Testis (tissue), 3 donors: ENCODE results near the gene PSMC3IP. TPM values are rescaled to one million over a fixed set of nuclear protein-coding genes. Genes with fewer than 3 reads are reported as not detected.

Experiments used
- DNase-seq: peaks from one replicate; pipeline ENCODE4 v3.0.0-alpha.2; 2019
- H3K27ac ChIP-seq, 2 donors: fragments of 200-600 bp; sonication (generic); one replicate each; pipeline ENCODE4 v1.5.1; 2019
- H3K27me3 ChIP-seq: fragments of 200-600 bp; sonication (generic); one replicate; pipeline ENCODE4 v1.5.1; 2019
- H3K36me3 ChIP-seq: fragments of 200-600 bp; sonication (generic); one replicate; pipeline ENCODE4 v1.5.1; 2017; ENCODE audit warnings: low read depth; ENCODE audit errors: missing control alignments
- H3K4me1 ChIP-seq: fragments of 200-600 bp; sonication (generic); one replicate; pipeline ENCODE4 v1.5.1; 2019
- H3K4me3 ChIP-seq, 2 donors: fragments of 200-600 bp; sonication (generic); one replicate each; pipeline ENCODE4 v1.5.1; 2017 to 2019
- H3K9me3 ChIP-seq: fragments of 200-600 bp; sonication (generic); one replicate; pipeline ENCODE4 v1.5.1; 2017
- POLR2A ChIP-seq: fragments of 450-650 bp; IDR thresholded peaks from one replicate; pipeline ENCODE4 v1.6.1; 2017; ENCODE audit warnings: antibody characterized with exemption, mild to moderate bottlenecking, moderate library complexity
- WGBS, 2 donors: methylation state at CpG; one replicate each; pipeline ENCODE4 v1.1.5; 2018; 5-methylcytosine and 5-hydroxymethylcytosine counted together
- intact Hi-C: fragments of 100-400 bp; cut with DNase I; formaldehyde crosslinking; loops from one replicate; pipeline ENCODE4 v1.15.1; 2023; ENCODE audit warnings: low total_unique reads
- polyA plus RNA-seq: library from polyadenylated mRNA; stranded (reverse); fragments of 350-450 nt; fragmentation: Illumina TruSeq; extraction: RNeasy Lipid Tissue Mini Kit (QIAGEN cat#74804); gene quantifications from one replicate; pipeline ENCODE4 v1.2.3, GENCODE V29; 2014; ENCODE audit warnings: low read depth, low replicate concordance; ENCODE audit not compliant: insufficient read depth
- total RNA-seq, 2 donors: library from RNA; depleted of rRNA; stranded (reverse); fragments of >200 nt; gene quantifications; one replicate each; pipeline ENCODE4 v1.2.3, GENCODE V29; 2016
- TF ChIP-seq, protein P1 (sequence below), 3 experiments: fragments of 450-650 bp in 2 of 3; fragments of 200-600 bp in 1 of 3; sonication (generic) in 1 of 3; IDR thresholded peaks; one replicate each; pipeline ENCODE4 v1.5.1; 2016 to 2019; ENCODE audit warnings: antibody characterized with exemption in 3 of 3, mild to moderate bottlenecking in 2 of 3, moderate library complexity in 1 of 3

PSMC3IP gene
- total and polyA plus RNA-seq, 3 donors from 2014 or later, result 17.2 to 45.3 (median 27.2) TPM

- intact Hi-C loops, result no loop called here
- TF ChIP-seq, protein P1, sequence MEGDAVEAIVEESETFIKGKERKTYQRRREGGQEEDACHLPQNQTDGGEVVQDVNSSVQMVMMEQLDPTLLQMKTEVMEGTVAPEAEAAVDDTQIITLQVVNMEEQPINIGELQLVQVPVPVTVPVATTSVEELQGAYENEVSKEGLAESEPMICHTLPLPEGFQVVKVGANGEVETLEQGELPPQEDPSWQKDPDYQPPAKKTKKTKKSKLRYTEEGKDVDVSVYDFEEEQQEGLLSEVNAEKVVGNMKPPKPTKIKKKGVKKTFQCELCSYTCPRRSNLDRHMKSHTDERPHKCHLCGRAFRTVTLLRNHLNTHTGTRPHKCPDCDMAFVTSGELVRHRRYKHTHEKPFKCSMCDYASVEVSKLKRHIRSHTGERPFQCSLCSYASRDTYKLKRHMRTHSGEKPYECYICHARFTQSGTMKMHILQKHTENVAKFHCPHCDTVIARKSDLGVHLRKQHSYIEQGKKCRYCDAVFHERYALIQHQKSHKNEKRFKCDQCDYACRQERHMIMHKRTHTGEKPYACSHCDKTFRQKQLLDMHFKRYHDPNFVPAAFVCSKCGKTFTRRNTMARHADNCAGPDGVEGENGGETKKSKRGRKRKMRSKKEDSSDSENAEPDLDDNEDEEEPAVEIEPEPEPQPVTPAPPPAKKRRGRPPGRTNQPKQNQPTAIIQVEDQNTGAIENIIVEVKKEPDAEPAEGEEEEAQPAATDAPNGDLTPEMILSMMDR (IDR thresholded peaks at IDR 0.05), result no peak
- TF ChIP-seq POLR2A, result no peak
- no peaks in the 10 kb centered on the region for H3K36me3 ChIP-seq
- H3K4me1 ChIP-seq, result peaks cover 22% of the 10 kb centered on the region
- H3K27me3 ChIP-seq, result no peaks in the 10 kb centered on the region
- 71 to 72% methylated on average over 2 of the region's 2 CpGs for WGBS, 2 donors
- H3K4me3 ChIP-seq, result no peak overlapping the region
- H3K9me3 ChIP-seq, result no peaks in the 10 kb centered on the region
- H3K27ac ChIP-seq, result peak overlapping the region in 1 of 2 donors; percentile 85
- no peak for DNase-seq
Observed at GRCh38 chr17:42530952-42531454, 46.5 kb downstream of the PSMC3IP start.

DNA sequence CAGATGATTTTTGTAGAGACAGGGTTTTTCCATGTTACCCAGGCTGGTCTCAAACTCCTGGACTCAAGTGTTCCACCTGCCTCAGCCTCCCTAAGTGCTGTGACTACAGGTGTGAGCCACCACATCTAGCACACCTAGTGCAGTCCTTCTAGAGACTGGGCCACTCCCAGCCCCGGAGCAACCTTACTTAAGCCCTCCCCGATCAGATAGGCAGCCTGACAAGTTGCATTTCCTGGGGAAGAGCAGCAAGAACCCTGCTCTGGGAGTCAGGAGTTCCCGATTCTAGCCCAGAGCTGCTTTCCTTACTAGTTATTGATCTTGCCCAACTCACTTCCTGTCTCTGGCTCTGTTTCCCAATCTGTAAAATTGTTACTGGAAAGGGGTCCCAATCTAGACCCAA is 48.5 kb downstream of the PSMC3IP start:
- DNase-seq, result no peak

GRCh38 chr17:42527932-42528331 is 49.6 kb downstream of the PSMC3IP start:
- intact Hi-C loops, result loop anchor here (10.0 kb wide), 1 partner anchor 103 kb away; the partner anchor contains the start of gene CAVIN1
- Histone ChIP-seq H3K9me3 (no peaks in the 10 kb centered on the region), H3K36me3 (no peaks in the 10 kb centered on the region), H3K27ac (no peak overlapping the region), H3K4me1 (peaks cover 30% of the 10 kb centered on the region), H3K4me3 (no peak overlapping the region), H3K27me3 (no peaks in the 10 kb centered on the region)
- no peak for DNase-seq
- TF ChIP-seq, protein P1 (IDR thresholded peaks at IDR 0.05), result no peak
- TF ChIP-seq POLR2A, result no peak
- 91 to 92% methylated on average over 6 of the region's 6 CpGs for WGBS, 2 donors

More for the DNA sequence above, 48.5 kb downstream of the PSMC3IP start:
- Histone ChIP-seq H3K27ac (no peak overlapping the region), H3K4me3 (no peak overlapping the region), H3K36me3 (no peaks in the 10 kb centered on the region), H3K9me3 (no peaks in the 10 kb centered on the region), H3K27me3 (no peaks in the 10 kb centered on the region), H3K4me1 (peaks cover 28% of the 10 kb centered on the region)
- TF ChIP-seq, protein P1 (IDR thresholded peaks at IDR 0.05), result no peak
- TF ChIP-seq POLR2A, result no peak
- intact Hi-C loops, result loop anchor here (10.0 kb wide), 1 partner anchor 104 kb away; the partner anchor contains the start of gene CAVIN1
- 74 to 77% methylated on average over 2 to 3 of the region's 3 CpGs for WGBS, 2 donors

DNA sequence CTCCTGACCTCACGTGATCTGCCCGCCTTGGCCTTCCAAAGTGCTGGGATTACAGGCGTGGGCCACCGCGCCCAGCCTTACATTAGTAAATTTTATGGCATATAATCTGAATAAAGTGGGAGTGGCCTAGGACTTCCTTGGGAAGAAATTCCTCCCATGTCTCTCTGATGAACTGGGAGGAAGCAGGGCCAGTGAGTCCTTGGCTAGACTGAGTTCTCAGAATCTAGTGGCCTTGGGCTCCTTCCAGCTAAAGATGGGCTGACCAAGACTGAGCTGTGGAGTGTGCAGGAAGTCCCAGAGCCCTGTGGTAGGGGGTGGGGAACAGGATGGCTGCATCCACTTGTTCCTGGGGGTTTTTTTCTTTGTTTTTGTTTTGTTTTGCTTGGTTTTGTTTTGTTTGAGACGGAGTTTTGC is 51.5 kb downstream of the PSMC3IP start:
- H3K36me3 ChIP-seq, result no peaks in the 10 kb centered on the region
- intact Hi-C loops, result loop anchor here (10.0 kb wide), 1 partner anchor 101 kb away; the partner anchor contains the start of gene CAVIN1
- peak; percentile 88 for DNase-seq
- no peaks in the 10 kb centered on the region for H3K27me3 ChIP-seq
- TF ChIP-seq, protein P1 (IDR thresholded peaks at IDR 0.05), result no peak
- peaks cover 46% of the 10 kb centered on the region for H3K4me1 ChIP-seq
- 47 to 53% methylated on average over 6 of the region's 6 CpGs for WGBS, 2 donors
- no peak overlapping the region for H3K4me3 ChIP-seq
- peak overlapping the region; percentile 9 to 93 for H3K27ac ChIP-seq
- no peaks in the 10 kb centered on the region for H3K9me3 ChIP-seq

- no peak for DNase-seq
- TF ChIP-seq POLR2A, result no peak
- TF ChIP-seq, protein P1 (IDR thresholded peaks at IDR 0.05), result no peak
- H3K4me1 ChIP-seq, result peaks cover 55% of the 10 kb centered on the region
- H3K36me3 ChIP-seq, result no peaks in the 10 kb centered on the region
- 70 to 81% methylated on average over 2 of the region's 2 CpGs for WGBS, 2 donors
- peak overlapping the region in 1 of 2 donors; percentile 93 for H3K27ac ChIP-seq
- H3K4me3 ChIP-seq, result no peak overlapping the region
- intact Hi-C loops, result loop anchor here (10.0 kb wide), 1 partner anchor 100 kb away; the partner anchor contains the start of gene CAVIN1
- no peaks in the 10 kb centered on the region for H3K9me3 ChIP-seq
- no peaks in the 10 kb centered on the region for H3K27me3 ChIP-seq
Observed at GRCh38 chr17:42525221-42525620, 52.3 kb downstream of the PSMC3IP start.
